ENCODE measurements around the gene VSTM4. TPM values are rescaled to one million over a fixed set of nuclear protein-coding genes. Genes with fewer than 3 reads are reported as not detected.

Gene VSTM4
- total RNA-seq, 1 experiment from 2014 or later: not detected

DNA sequence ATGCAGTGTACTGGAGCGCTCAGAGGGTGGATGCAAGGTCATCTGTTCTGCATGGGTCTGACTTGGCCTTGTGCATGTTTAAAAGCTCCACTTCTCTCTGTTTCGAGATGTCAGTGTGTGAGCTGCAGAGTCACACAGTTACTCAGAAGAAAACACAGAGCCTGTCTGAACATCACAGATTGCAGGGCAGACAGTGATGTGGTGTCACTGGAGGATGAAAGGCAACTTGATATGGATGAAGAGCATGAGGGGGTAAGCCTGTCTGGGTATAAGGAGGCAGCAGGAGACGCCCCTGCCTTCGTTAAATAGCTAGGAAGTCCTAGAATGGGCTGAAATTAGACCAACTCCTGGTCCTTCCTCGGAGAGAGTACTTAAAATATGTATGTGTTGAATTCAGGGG lies 108.2 kb downstream of the VSTM4 start:
- H3K9me3 Mint-ChIP-seq (ENCODE audit: unreplicated experiment): no peaks in the 10 kb centered on the region
- TF ChIP-seq, protein P1, sequence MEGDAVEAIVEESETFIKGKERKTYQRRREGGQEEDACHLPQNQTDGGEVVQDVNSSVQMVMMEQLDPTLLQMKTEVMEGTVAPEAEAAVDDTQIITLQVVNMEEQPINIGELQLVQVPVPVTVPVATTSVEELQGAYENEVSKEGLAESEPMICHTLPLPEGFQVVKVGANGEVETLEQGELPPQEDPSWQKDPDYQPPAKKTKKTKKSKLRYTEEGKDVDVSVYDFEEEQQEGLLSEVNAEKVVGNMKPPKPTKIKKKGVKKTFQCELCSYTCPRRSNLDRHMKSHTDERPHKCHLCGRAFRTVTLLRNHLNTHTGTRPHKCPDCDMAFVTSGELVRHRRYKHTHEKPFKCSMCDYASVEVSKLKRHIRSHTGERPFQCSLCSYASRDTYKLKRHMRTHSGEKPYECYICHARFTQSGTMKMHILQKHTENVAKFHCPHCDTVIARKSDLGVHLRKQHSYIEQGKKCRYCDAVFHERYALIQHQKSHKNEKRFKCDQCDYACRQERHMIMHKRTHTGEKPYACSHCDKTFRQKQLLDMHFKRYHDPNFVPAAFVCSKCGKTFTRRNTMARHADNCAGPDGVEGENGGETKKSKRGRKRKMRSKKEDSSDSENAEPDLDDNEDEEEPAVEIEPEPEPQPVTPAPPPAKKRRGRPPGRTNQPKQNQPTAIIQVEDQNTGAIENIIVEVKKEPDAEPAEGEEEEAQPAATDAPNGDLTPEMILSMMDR (IDR thresholded peaks at IDR 0.05; ENCODE audit: insufficient read depth in 1 of 2, low read depth in 1 of 2, low read length in 1 of 2, severe bottlenecking in 1 of 2, unreplicated experiment in 1 of 2): no peak
- no peaks in the 10 kb centered on the region for H3K4me1 ChIP-seq
- CTCF ChIA-PET: no interaction called here
- H3K4me1 Mint-ChIP-seq (ENCODE audit: low read depth, unreplicated experiment): no peaks in the 10 kb centered on the region
- no TSS peak for BruUV-seq (replicated peaks)
- peaks cover 11% of the 10 kb centered on the region for H3K27me3 Mint-ChIP-seq (ENCODE audit: insufficient read depth, unreplicated experiment)
- POLR2A ChIA-PET: no interaction called here
- intact Hi-C loops (cut with micrococcal nuclease; ENCODE audit: unreplicated experiment): no loop called here
- H3K4me3 Mint-ChIP-seq (ENCODE audit: unreplicated experiment): no peak overlapping the region
- H3K36me3 ChIP-seq (ENCODE audit: control insufficient read depth, insufficient read depth, low read length): no peaks in the 10 kb centered on the region
- no peak for DNase-seq
- H3K36me3 Mint-ChIP-seq (ENCODE audit: insufficient read depth, unreplicated experiment): no peaks in the 10 kb centered on the region
- no peaks in the 10 kb centered on the region for H3K27me3 ChIP-seq (replicated peaks; ENCODE audit: control insufficient read depth, insufficient read depth, low read length)
- H3K9me3 ChIP-seq: no peaks in the 10 kb centered on the region
- H3K27ac Mint-ChIP-seq (ENCODE audit: unreplicated experiment): no peak overlapping the region
- H3K4me3 ChIP-seq (ENCODE audit: low read depth, low read length): no peak overlapping the region

DNA sequence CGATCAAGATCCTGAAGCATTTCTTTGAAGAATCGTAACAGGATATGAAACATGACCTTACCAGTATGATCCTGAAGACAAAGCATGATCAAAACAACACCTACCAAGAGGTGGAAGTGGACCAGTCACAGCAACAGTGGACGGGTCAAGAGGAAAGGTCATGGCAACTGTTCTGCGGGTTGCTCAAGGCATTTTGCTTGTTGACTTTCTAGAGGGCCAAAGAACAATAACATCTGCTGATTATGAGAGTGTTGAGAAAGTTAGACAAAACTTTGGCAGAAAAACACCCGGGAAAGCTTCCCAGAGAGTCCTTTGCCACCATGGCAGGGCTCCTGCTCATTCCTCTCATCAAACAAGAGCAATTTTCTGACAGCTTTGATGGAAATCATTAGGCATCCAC lies 110.1 kb downstream of the VSTM4 start:
- CTCF ChIA-PET: no interaction called here
- Mint-ChIP-seq H3K36me3 (ENCODE audit: insufficient read depth, unreplicated experiment) (no peaks in the 10 kb centered on the region), H3K9me3 (ENCODE audit: unreplicated experiment) (no peaks in the 10 kb centered on the region), H3K27me3 (ENCODE audit: insufficient read depth, unreplicated experiment) (peaks cover 8% of the 10 kb centered on the region), H3K4me1 (ENCODE audit: low read depth, unreplicated experiment) (peaks cover 8% of the 10 kb centered on the region), H3K4me3 (ENCODE audit: unreplicated experiment) (no peak overlapping the region), H3K27ac (ENCODE audit: unreplicated experiment) (no peak overlapping the region)
- no TSS peak for BruUV-seq (replicated peaks)
- H3K4me1 ChIP-seq: no peaks in the 10 kb centered on the region
- no peak for DNase-seq
- TF ChIP-seq, protein P1 (IDR thresholded peaks at IDR 0.05; ENCODE audit: insufficient read depth in 1 of 2, low read depth in 1 of 2, low read length in 1 of 2, severe bottlenecking in 1 of 2, unreplicated experiment in 1 of 2): no peak
- H3K9me3 ChIP-seq: no peaks in the 10 kb centered on the region
- H3K36me3 ChIP-seq (ENCODE audit: control insufficient read depth, insufficient read depth, low read length): no peaks in the 10 kb centered on the region
- no peaks in the 10 kb centered on the region for H3K27me3 ChIP-seq (replicated peaks; ENCODE audit: control insufficient read depth, insufficient read depth, low read length)
- no peak overlapping the region for H3K4me3 ChIP-seq (ENCODE audit: low read depth, low read length)
- intact Hi-C loops (cut with micrococcal nuclease; ENCODE audit: unreplicated experiment): no loop called here
- POLR2A ChIA-PET: no interaction called here

DNA sequence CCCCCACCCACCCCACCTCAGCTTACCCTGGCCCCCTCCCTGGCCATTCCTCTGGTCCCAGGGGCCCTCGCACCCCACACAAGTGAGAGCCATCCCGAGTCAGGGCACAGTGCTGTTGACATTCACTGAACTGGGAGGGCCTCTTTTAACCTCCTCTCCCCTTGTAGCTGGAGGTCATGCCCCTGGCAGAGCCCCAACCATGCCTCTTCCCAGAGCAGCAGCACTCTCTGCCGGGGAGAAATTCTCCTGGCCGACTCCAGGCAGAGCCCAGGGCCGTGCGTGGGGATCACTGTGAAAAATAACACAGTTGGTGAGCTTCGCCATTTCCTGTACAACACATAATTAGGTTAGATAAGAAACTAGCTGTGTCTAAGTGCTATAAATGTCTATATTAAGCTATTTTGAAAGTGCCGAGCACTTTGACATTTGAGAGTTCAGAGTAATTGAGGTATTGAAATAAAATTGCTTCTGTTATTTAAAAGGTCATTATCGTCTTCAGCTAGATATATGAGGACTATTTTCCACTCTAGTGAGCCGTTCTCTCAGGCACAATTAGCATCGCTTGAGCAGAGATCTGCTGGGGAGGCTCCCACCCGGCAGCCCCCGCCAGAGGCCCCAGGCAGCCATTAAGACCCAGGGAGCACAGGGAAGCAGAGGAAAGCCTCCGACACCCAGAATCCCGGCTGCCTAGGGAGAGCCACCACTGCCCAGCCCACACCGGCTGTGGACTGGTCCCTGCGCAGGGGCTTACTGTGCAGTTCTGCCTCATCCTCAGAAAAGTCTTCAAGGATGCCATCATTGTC lies 113.3 kb downstream of the VSTM4 start:
- Mint-ChIP-seq H3K9me3 (ENCODE audit: unreplicated experiment) (no peaks in the 10 kb centered on the region), H3K27ac (ENCODE audit: unreplicated experiment) (no peak overlapping the region), H3K4me3 (ENCODE audit: unreplicated experiment) (no peak overlapping the region), H3K27me3 (ENCODE audit: insufficient read depth, unreplicated experiment) (peaks cover 9% of the 10 kb centered on the region), H3K36me3 (ENCODE audit: insufficient read depth, unreplicated experiment) (no peaks in the 10 kb centered on the region), H3K4me1 (ENCODE audit: low read depth, unreplicated experiment) (peaks cover 8% of the 10 kb centered on the region)
- H3K4me3 ChIP-seq (ENCODE audit: low read depth, low read length): no peak overlapping the region
- intact Hi-C loops (cut with micrococcal nuclease; ENCODE audit: unreplicated experiment): loop anchor here (2.0 kb wide), 1 partner anchor 163 kb away; no protein-coding TSS in a partner anchor
- no peaks in the 10 kb centered on the region for H3K36me3 ChIP-seq (ENCODE audit: control insufficient read depth, insufficient read depth, low read length)
- no peaks in the 10 kb centered on the region for H3K4me1 ChIP-seq
- no peaks in the 10 kb centered on the region for H3K27me3 ChIP-seq (replicated peaks; ENCODE audit: control insufficient read depth, insufficient read depth, low read length)
- CTCF ChIA-PET: interaction anchor here (1.0 to 1.8 kb wide), 2 partner anchors 24 to 163 kb away, joined by 3 to 8 read pairs; no protein-coding TSS in a partner anchor
- TF ChIP-seq, protein P1 (IDR thresholded peaks at IDR 0.05; ENCODE audit: insufficient read depth in 1 of 2, low read depth in 1 of 2, low read length in 1 of 2, severe bottlenecking in 1 of 2, unreplicated experiment in 1 of 2): no peak
- POLR2A ChIA-PET: no interaction called here
- DNase-seq: no peak
- BruUV-seq (replicated peaks): no TSS peak
- no peaks in the 10 kb centered on the region for H3K9me3 ChIP-seq
